H1 (cell line): ENCODE data around the gene L3MBTL2. TPM values are rescaled to one million over a fixed set of nuclear protein-coding genes. Genes with fewer than 3 reads are reported as not detected.

Experiments used
- CTCF ChIA-PET: fragments of 300-600 bp; sonication (Branson Sonifier 250); formaldehyde crosslinking; loops from one replicate; lab custom pipeline; 2021; ENCODE audit not compliant: partially characterized antibody; lab: Charles Lee
- POLR2A ChIA-PET: fragments of 300-600 bp; sonication (Branson Sonifier 250); formaldehyde crosslinking; loops from one replicate; lab custom pipeline; 2021; ENCODE audit warnings: inconsistent platforms; ENCODE audit not compliant: partially characterized antibody; lab: Charles Lee
- DNase-seq, 2 experiments: peaks; one replicate each; pipeline versions ENCODE4 v3.0.0 to v3.0.0-alpha.2; 2010 to 2022; ENCODE audit warnings: low spot score in 2 of 2, low read depth in 1 of 2, mixed read lengths in 1 of 2
- FAIRE-seq: peaks from 2 replicates; lab custom pipeline; 2011; peaks lifted over from hg19 to GRCh38; lab: Jason Lieb, UNC
- H2AFZ ChIP-seq: 2 replicates; pipeline ENCODE4 v1.8.1; 2012; ENCODE audit warnings: low read length, inconsistent platforms
- H2AK5ac ChIP-seq: 2 replicates; pipeline ENCODE4 v1.6.1; 2013; ENCODE audit warnings: low read depth, low read length
- H2BK120ac ChIP-seq: replicated peaks from 2 replicates; pipeline ENCODE3; 2013; ENCODE audit warnings: low read depth, low read length, inconsistent platforms
- H2BK12ac ChIP-seq: 2 replicates; pipeline ENCODE4 v1.6.1; 2013; ENCODE audit warnings: low read depth, low read length
- H2BK15ac ChIP-seq: 2 replicates; pipeline ENCODE4 v1.6.1; 2013; ENCODE audit warnings: low read length
- H2BK20ac ChIP-seq: 2 replicates; pipeline ENCODE4 v1.6.1; 2013; ENCODE audit warnings: low read length
- H2BK5ac ChIP-seq: 2 replicates; pipeline ENCODE4 v1.6.1; 2013; ENCODE audit warnings: low read depth, low read length
- H3K14ac ChIP-seq: 2 replicates; pipeline ENCODE4 v1.6.1; 2013; ENCODE audit warnings: inconsistent platforms; ENCODE audit not compliant: insufficient read length
- H3K18ac ChIP-seq: 2 replicates; pipeline ENCODE4 v1.6.1; 2013; ENCODE audit warnings: low read length; ENCODE audit errors: extremely low read depth
- H3K23ac ChIP-seq: 2 replicates; pipeline ENCODE4 v1.6.1; 2013; ENCODE audit warnings: inconsistent platforms; ENCODE audit not compliant: insufficient read length
- H3K23me2 ChIP-seq: 2 replicates; pipeline ENCODE4 v1.6.1; 2013; ENCODE audit warnings: low read depth, low read length
- H3K27ac ChIP-seq: 2 replicates; pipeline ENCODE4 v1.6.1; 2011; ENCODE audit warnings: low read depth, low read length, inconsistent platforms
- H3K27me3 ChIP-seq, 4 experiments: replicated peaks in 1 of 4; 1 replicate in 1 of 4; 2 replicates in 3 of 4; pipeline versions ENCODE4 v1.6.1 to v1.8.1; 2011 to 2013; ENCODE audit warnings: low read length in 3 of 4, mild to moderate bottlenecking in 3 of 4, inconsistent platforms in 2 of 4, mixed read lengths in 2 of 4, moderate library complexity in 1 of 4; ENCODE audit not compliant: control insufficient read depth in 3 of 4, insufficient read depth in 3 of 4; ENCODE audit errors: extremely low read depth in 1 of 4
- H3K36me3 ChIP-seq, 4 experiments: 2 replicates each; pipeline versions ENCODE4 v1.6.1 to v1.8.1; 2011 to 2013; ENCODE audit warnings: mild to moderate bottlenecking in 4 of 4, low read length in 3 of 4, moderate library complexity in 2 of 4, control low read depth in 1 of 4, inconsistent platforms in 1 of 4; ENCODE audit not compliant: insufficient read depth in 4 of 4, control insufficient read depth in 2 of 4
- H3K4ac ChIP-seq: replicated peaks from 2 replicates; pipeline ENCODE3; 2013; ENCODE audit warnings: low read length, low read depth, mixed read lengths, inconsistent platforms; ENCODE audit not compliant: insufficient read length
- H3K4me1 ChIP-seq, 4 experiments: replicated peaks in 1 of 4; 1 replicate in 1 of 4; 2 replicates in 3 of 4; pipeline versions ENCODE4 v1.6.1 to v1.8.1; 2011 to 2013; ENCODE audit warnings: low read length in 3 of 4, inconsistent platforms in 2 of 4, mixed read lengths in 1 of 4; ENCODE audit not compliant: insufficient read depth in 4 of 4, control insufficient read depth in 3 of 4
- H3K4me2 ChIP-seq, 2 experiments: 2 replicates each; pipeline versions ENCODE4 v1.6.1 to v1.8.1; 2011 to 2013; ENCODE audit warnings: low read depth in 2 of 2, low read length in 2 of 2, control low read depth in 1 of 2, inconsistent platforms in 1 of 2, mild to moderate bottlenecking in 1 of 2; ENCODE audit not compliant: insufficient read depth in 1 of 2
- H3K4me3 ChIP-seq, 4 experiments: fragments of 200-600, 300-600 bp in 1 of 4; sonication (generic), shearing (Covaris generic), sonication (Bioruptor Twin) in 1 of 4; 2 replicates each; pipeline versions ENCODE4 v1.5.1 to v1.8.1; 2011 to 2016; ENCODE audit warnings: low read length in 4 of 4, low read depth in 3 of 4, control low read depth in 2 of 4, inconsistent platforms in 2 of 4, mild to moderate bottlenecking in 2 of 4, mixed read lengths in 1 of 4, moderate library complexity in 1 of 4; ENCODE audit not compliant: insufficient read depth in 2 of 4; ENCODE audit errors: extremely low read depth in 1 of 4
- H3K56ac ChIP-seq: replicated peaks from 2 replicates; pipeline ENCODE3; 2013; ENCODE audit warnings: low read depth, mild to moderate bottlenecking, mixed read lengths, low read length, inconsistent platforms; ENCODE audit not compliant: insufficient read length
- H3K79me1 ChIP-seq: 2 replicates; pipeline ENCODE4 v1.6.1; 2013; ENCODE audit warnings: low read depth, low read length, control low read depth
- H3K79me2 ChIP-seq, 2 experiments: 2 replicates each; pipeline versions ENCODE4 v1.6.1 to v1.8.1; 2012 to 2013; ENCODE audit warnings: low read length in 2 of 2, mild to moderate bottlenecking in 2 of 2, inconsistent platforms in 1 of 2; ENCODE audit not compliant: insufficient read depth in 2 of 2, control insufficient read depth in 1 of 2
- H3K9ac ChIP-seq, 4 experiments: replicated peaks in 1 of 4; 1 replicate in 1 of 4; 2 replicates in 3 of 4; pipeline versions ENCODE4 v1.6.1 to v1.8.1; 2011 to 2013; ENCODE audit warnings: low read depth in 3 of 4, low read length in 3 of 4, control low read depth in 2 of 4, mild to moderate bottlenecking in 2 of 4, moderate library complexity in 2 of 4, inconsistent platforms in 1 of 4; ENCODE audit errors: extremely low read depth in 1 of 4
- H3K9me3 ChIP-seq, 2 experiments: 2 replicates each; pipeline versions ENCODE4 v1.6.1 to v1.8.1; 2012 to 2013; ENCODE audit warnings: mild to moderate bottlenecking in 2 of 2, moderate library complexity in 2 of 2, control low read depth in 1 of 2, inconsistent platforms in 1 of 2, low read depth in 1 of 2, low read length in 1 of 2, mixed read lengths in 1 of 2; ENCODE audit not compliant: insufficient read depth in 2 of 2
- H4K20me1 ChIP-seq, 2 experiments: replicated peaks in 1 of 2; 2 replicates each; pipeline versions ENCODE3 to v1.8.1; 2011 to 2013; ENCODE audit warnings: inconsistent platforms in 2 of 2, low read length in 2 of 2, mild to moderate bottlenecking in 1 of 2; ENCODE audit not compliant: insufficient read depth in 2 of 2, control insufficient read depth in 1 of 2
- H4K5ac ChIP-seq: 2 replicates; pipeline ENCODE4 v1.6.1; 2013; ENCODE audit warnings: low read length, low read depth, mixed read lengths, inconsistent platforms; ENCODE audit not compliant: insufficient read length
- H4K8ac ChIP-seq: 2 replicates; pipeline ENCODE4 v1.8.0; 2013; ENCODE audit warnings: mild to moderate bottlenecking, moderate library complexity, low read length, inconsistent platforms; ENCODE audit not compliant: insufficient read depth; ENCODE audit errors: extremely low read depth
- H4K91ac ChIP-seq: replicated peaks from 2 replicates; pipeline ENCODE3; 2013; ENCODE audit warnings: low read length, mixed read lengths, inconsistent platforms; ENCODE audit not compliant: insufficient read length
- BCL11A ChIP-seq, 2 experiments: IDR thresholded peaks; one replicate each; pipeline ENCODE4 v1.6.1; 2011; ENCODE audit warnings: low read depth in 2 of 2, low read length in 2 of 2, mild to moderate bottlenecking in 2 of 2
- FOSL1 ChIP-seq: IDR thresholded peaks from 2 replicates; pipeline ENCODE4 v1.6.1; 2011; ENCODE audit warnings: mild to moderate bottlenecking, low read depth, low read length, moderate library complexity; ENCODE audit not compliant: insufficient read depth
- RBBP5 ChIP-seq: IDR thresholded peaks from 2 replicates; pipeline ENCODE4 v1.7.1; 2012; ENCODE audit warnings: low read depth, mild to moderate bottlenecking, inconsistent platforms, low read length, moderate library complexity, borderline replicate concordance
- RXRA ChIP-seq: IDR thresholded peaks from 2 replicates; pipeline ENCODE4 v1.6.1; 2011; ENCODE audit warnings: low read depth, mild to moderate bottlenecking, low read length, moderate library complexity; ENCODE audit not compliant: insufficient read depth
- SIRT6 ChIP-seq: IDR thresholded peaks from one replicate; pipeline ENCODE4 v1.7.1; 2012; ENCODE audit warnings: low read length, inconsistent platforms
- SP4 ChIP-seq: IDR thresholded peaks from 2 replicates; pipeline ENCODE4 v1.6.1; 2012; ENCODE audit warnings: low read length, inconsistent platforms
- USF2 ChIP-seq: IDR thresholded peaks from 2 replicates; pipeline ENCODE4 v1.6.1; 2011; ENCODE audit warnings: low read length, improper control_type of control experiment
- WGBS, 2 experiments: shearing (Covaris generic) in 1 of 2; methylation state at CpG; one replicate each; pipeline versions ENCODE4 v1.1.6 to v1.1.7; 2013 to 2015; ENCODE audit warnings: low lambda C conversion rate in 2 of 2, mixed read lengths in 2 of 2, inconsistent platforms in 1 of 2, low coverage in 1 of 2, missing lambda C conversion rate in 1 of 2; ENCODE audit not compliant: insufficient replicate concordance in 2 of 2, insufficient coverage in 1 of 2, insufficient read length in 1 of 2; ENCODE audit errors: extremely low coverage in 1 of 2, missing lambda C conversion rate in 1 of 2; 5-methylcytosine and 5-hydroxymethylcytosine counted together
- polyA plus RNA-seq, 7 experiments: library from polyadenylated mRNA; depleted of rRNA in 3 of 7; stranded (reverse) in 5 of 7; unstranded in 2 of 7; fragments of >200 nt in 5 of 7; fragments of 200-250 nt in 2 of 7; gene quantifications; 1 replicate in 5 of 7; 2 replicates in 1 of 7; 4 replicates in 1 of 7; pipeline versions ENCODE4 v1.2.1 to v1.2.3, GENCODE V29; 2011 to 2013; ENCODE audit warnings: missing spikeins in 2 of 7, mixed read lengths in 2 of 7
- total RNA-seq: library from RNA; stranded (reverse); fragmentation: NEBNext Ultra II Directional; extraction: Animal tissue kit (Norgen Biotek cat#: 25700); gene quantifications from 2 replicates; pipeline ENCODE4 v1.2.1, GENCODE V29; 2021

The L3MBTL2 gene
- total and polyA plus RNA-seq, 2 of the 8 experiments (the other 6 are each of a cell fraction or from before 2014, with no cell fraction given): 23.9 to 24.9 TPM

GRCh38 chr22:41230401-41230785, 25.3 kb downstream of the L3MBTL2 start:
- H3K23me2 ChIP-seq: no peaks in the 10 kb centered on the region
- no peak overlapping the region for H3K4me2 ChIP-seq
- ChIA-PET CTCF (interaction anchor here (1.3 to 1.6 kb wide), 2 partner anchors 16 to 347 kb away, joined by 3 to 7 read pairs; no protein-coding TSS in a partner anchor), POLR2A (interaction anchor here (0.7 to 5.6 kb wide), 7 partner anchors 8 to 220 kb away, joined by 3 to 25 read pairs (median 6); no protein-coding TSS in a partner anchor)
- H2BK5ac ChIP-seq: no peak overlapping the region
- no peaks in the 10 kb centered on the region for H3K79me2 ChIP-seq
- no peak overlapping the region for H2BK15ac ChIP-seq
- H2AFZ ChIP-seq: no peak overlapping the region
- H2BK12ac ChIP-seq: no peak overlapping the region
- no peaks in the 10 kb centered on the region for H3K4me1 ChIP-seq
- H4K20me1 ChIP-seq: peaks cover 0 to 3% of the 10 kb centered on the region in 2 experiments
- no peak overlapping the region for H2BK20ac ChIP-seq
- no peak overlapping the region for H3K27ac ChIP-seq
- no peak overlapping the region for H3K4ac ChIP-seq
- no peak overlapping the region for H2BK120ac ChIP-seq
- no peak overlapping the region for H3K4me3 ChIP-seq
- H3K9me3 ChIP-seq: no peaks in the 10 kb centered on the region
- TF ChIP-seq RXRA (no peak), FOSL1 (no peak), SIRT6 (no peak), RBBP5 (no peak), BCL11A (IDR thresholded peaks at IDR 0.05; ENCODE audit: low read depth in 2 of 2, low read length in 2 of 2) (no peak), SP4 (no peak), USF2 (no peak)
- H3K9ac ChIP-seq: no peak overlapping the region
- no peaks in the 10 kb centered on the region for H3K79me1 ChIP-seq
- no peak overlapping the region for H3K23ac ChIP-seq
- no peak overlapping the region; the same call in 1 of the 2 replicates for H4K8ac ChIP-seq
- peaks cover 0 to 2% (median 0%) of the 10 kb centered on the region in 4 experiments; a peak in 1 of 7 replicates for H3K27me3 ChIP-seq
- WGBS, 2 experiments: 99% methylated on average over 9 of the region's 9 CpGs; no CpG with 5 or more reads in 1 of the 2 experiments
- FAIRE-seq (no peak), DNase-seq (no peak)
- no peak overlapping the region for H2AK5ac ChIP-seq
- H3K56ac ChIP-seq: no peak overlapping the region
- no peak overlapping the region for H3K14ac ChIP-seq
- H4K91ac ChIP-seq: no peak overlapping the region
- peaks cover 0 to 15% (median 9%) of the 10 kb centered on the region in 4 experiments; a peak in 5 of 8 replicates for H3K36me3 ChIP-seq
- no peak overlapping the region for H4K5ac ChIP-seq
- H3K18ac ChIP-seq: no peak overlapping the region
